ENCODE data around the gene GKAP1.
A peak's percentile ranks its signal among the peaks of the same experiment; 100 is the strongest.
"Not testable (repeated sequence)": the region's sequence is repeated elsewhere in the genome, so short reads cannot be mapped to it uniquely, and the experiment has no call there.

The GKAP1 gene

DNA sequence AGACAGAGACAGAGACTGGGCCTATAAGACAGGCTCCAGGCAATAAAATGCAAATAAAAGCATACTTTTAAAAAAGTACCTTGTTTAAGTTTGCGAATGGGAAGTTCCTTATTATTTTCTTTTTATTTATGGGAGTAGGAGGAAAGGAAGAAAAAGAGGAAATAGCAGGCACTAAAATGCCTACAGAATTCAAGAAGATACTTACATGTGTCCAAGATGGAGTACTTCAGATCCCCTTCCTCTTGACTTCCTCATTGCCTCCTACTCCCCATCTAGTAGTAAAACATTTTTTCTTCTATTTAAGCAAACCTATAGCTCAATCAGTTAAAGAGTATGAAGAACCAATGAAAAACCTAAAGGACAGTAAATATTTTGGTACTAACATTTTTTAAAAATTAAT, 24.8 kb downstream of the GKAP1 start:
- DNase-seq (ENCODE audit: low read depth in 1 of 2, low spot score in 1 of 2), result no peak
- in situ Hi-C loops (cut with HindIII; ENCODE audit: low pct_unique_long_range_greater_than_20kb, low sequenced_read_pairs), result no loop called here
- no peak for TF ChIP-seq JUND (IDR thresholded peaks at IDR 0.05; ENCODE audit: low read depth)

- TF ChIP-seq JUND (IDR thresholded peaks at IDR 0.05; ENCODE audit: low read depth), result no peak
- in situ Hi-C loops (cut with HindIII; ENCODE audit: low pct_unique_long_range_greater_than_20kb, low sequenced_read_pairs), result no loop called here
- no peak for DNase-seq (ENCODE audit: low read depth in 1 of 2, low spot score in 1 of 2)
Observed at GRCh38 chr9:83778164-83778563, 39.4 kb downstream of the GKAP1 start.

DNA sequence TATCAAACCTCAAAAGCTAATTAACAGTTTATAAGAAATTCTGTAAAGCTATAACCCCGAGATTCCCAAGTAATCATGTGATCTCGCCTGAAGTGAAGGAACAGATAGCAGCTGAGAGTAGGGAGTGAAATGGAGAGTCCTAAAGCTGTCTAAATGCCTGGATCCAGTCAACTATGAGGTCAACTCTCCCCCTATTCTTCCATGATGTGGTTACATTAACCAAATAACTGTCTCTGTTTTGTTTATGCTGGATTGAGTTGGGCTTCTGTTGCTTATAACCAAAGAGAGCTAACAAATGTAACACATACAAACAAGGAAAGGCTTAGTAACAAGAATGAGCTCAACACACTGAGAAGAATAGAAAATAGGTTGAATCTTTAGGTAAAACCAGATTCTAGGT, 41.6 kb downstream of the GKAP1 start:
- no peak for DNase-seq (ENCODE audit: low read depth in 1 of 2, low spot score in 1 of 2)
- in situ Hi-C loops (cut with HindIII; ENCODE audit: low pct_unique_long_range_greater_than_20kb, low sequenced_read_pairs), result no loop called here
- TF ChIP-seq JUND (IDR thresholded peaks at IDR 0.05; ENCODE audit: low read depth), result no peak

DNA sequence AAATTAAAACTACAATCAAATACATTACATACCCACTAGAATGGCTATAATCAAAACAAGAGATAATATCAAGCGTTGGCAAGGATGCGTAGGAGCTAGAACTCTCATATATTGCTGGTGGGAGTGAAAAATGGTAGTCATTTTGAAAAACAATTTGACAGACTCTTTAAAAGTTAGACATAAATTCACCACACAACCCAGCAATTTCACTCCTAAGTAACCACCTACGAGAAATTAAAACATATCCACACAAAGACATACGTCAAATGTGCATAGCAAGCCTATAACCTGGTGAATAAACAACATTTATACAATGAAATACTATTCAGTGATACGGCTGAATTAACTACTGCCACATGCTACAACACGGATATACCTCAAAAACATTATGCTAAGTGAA, 44.7 kb downstream of the GKAP1 start:
- no peak for DNase-seq (ENCODE audit: low read depth in 1 of 2, low spot score in 1 of 2)
- in situ Hi-C loops (cut with HindIII; ENCODE audit: low pct_unique_long_range_greater_than_20kb, low sequenced_read_pairs), result no loop called here
- no peak for TF ChIP-seq JUND (IDR thresholded peaks at IDR 0.05; ENCODE audit: low read depth)

- DNase-seq (ENCODE audit: low read depth in 1 of 2, low spot score in 1 of 2), result no peak
- no peak for TF ChIP-seq JUND (IDR thresholded peaks at IDR 0.05; ENCODE audit: low read depth)
- in situ Hi-C loops (cut with HindIII; ENCODE audit: low pct_unique_long_range_greater_than_20kb, low sequenced_read_pairs), result no loop called here
Observed at GRCh38 chr9:83765376-83765775, 52.2 kb downstream of the GKAP1 start.

- in situ Hi-C loops (cut with HindIII; ENCODE audit: low pct_unique_long_range_greater_than_20kb, low sequenced_read_pairs), result no loop called here
- TF ChIP-seq JUND (IDR thresholded peaks at IDR 0.05; ENCODE audit: low read depth), result no peak
- no peak for DNase-seq (ENCODE audit: low read depth in 1 of 2, low spot score in 1 of 2)
Observed at GRCh38 chr9:83754383-83754977, 63.1 kb downstream of the GKAP1 start.

GRCh38 chr9:83749706-83750105, 67.9 kb downstream of the GKAP1 start:
- in situ Hi-C loops (cut with HindIII; ENCODE audit: low pct_unique_long_range_greater_than_20kb, low sequenced_read_pairs), result no loop called here
- TF ChIP-seq JUND (IDR thresholded peaks at IDR 0.05; ENCODE audit: low read depth), result no peak
- DNase-seq (ENCODE audit: low read depth in 1 of 2, low spot score in 1 of 2), result no peak

DNA sequence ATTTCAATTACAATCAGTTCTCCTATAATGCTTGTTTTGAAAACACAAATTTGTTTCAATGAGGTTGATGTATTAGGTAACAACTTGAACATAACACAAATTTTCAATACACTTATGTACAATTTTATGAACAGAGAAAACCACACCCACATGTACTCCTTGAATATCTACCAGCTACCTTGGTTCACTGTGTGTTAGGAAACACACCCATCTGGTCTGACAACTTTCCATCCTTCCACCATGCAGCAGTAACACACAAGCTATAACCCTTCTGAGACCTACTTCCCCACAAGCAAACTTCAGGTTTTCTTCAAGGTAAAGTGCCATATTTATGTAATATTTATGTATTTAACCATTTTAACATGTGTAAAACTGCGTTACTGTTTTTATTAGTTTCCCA, 73.4 kb downstream of the GKAP1 start:
- DNase-seq (ENCODE audit: low read depth in 1 of 2, low spot score in 1 of 2), result peak in 1 of 2 experiments; percentile 36
- in situ Hi-C loops (cut with HindIII; ENCODE audit: low pct_unique_long_range_greater_than_20kb, low sequenced_read_pairs), result no loop called here
- TF ChIP-seq JUND (IDR thresholded peaks at IDR 0.05; ENCODE audit: low read depth), result no peak

- DNase-seq (ENCODE audit: low read depth in 1 of 2, low spot score in 1 of 2), result no peak
- TF ChIP-seq JUND (IDR thresholded peaks at IDR 0.05; ENCODE audit: low read depth), result no peak
- in situ Hi-C loops (cut with HindIII; ENCODE audit: low pct_unique_long_range_greater_than_20kb, low sequenced_read_pairs), result no loop called here
Observed at GRCh38 chr9:83733739-83734138, 83.8 kb downstream of the GKAP1 start.

DNA sequence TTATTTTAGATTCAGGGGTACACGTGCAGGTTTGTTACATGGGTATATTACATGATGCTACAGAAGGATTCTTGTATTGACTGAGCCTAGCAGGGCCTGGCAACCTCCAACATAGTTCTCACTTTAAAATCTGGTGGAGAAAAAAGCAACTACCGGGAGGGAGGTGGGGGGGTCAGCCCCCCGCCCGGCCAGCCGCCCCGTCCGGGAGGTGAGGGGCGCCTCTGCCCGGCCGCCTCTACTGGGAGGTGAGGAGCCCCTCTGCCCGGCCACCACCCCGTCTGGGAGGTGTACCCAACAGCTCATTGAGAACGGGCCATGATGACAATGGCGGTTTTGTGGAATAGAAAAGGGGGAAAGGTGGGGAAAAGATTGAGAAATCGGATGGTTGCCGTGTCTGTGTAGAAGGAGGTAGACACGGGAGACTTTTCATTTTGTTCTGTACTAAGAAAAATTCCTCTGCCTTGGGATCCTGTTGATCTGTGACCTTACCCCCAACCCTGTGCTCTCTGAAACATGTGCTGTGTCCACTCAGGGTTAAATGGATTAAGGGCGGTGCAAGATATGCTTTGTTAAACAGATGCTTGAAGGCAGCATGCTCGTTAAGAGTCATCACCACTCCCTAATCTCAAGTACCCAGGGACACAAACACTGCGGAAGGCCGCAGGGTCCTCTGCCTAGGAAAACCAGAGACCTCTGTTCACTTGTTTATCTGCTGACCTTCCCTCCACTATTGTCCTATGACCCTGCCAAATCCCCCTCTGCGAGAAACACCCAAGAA, 88.8 kb downstream of the GKAP1 start:
- DNase-seq (ENCODE audit: low read depth in 1 of 2, low spot score in 1 of 2); in situ Hi-C loops (cut with HindIII; ENCODE audit: low pct_unique_long_range_greater_than_20kb, low sequenced_read_pairs): not testable (repeated sequence)

DNA sequence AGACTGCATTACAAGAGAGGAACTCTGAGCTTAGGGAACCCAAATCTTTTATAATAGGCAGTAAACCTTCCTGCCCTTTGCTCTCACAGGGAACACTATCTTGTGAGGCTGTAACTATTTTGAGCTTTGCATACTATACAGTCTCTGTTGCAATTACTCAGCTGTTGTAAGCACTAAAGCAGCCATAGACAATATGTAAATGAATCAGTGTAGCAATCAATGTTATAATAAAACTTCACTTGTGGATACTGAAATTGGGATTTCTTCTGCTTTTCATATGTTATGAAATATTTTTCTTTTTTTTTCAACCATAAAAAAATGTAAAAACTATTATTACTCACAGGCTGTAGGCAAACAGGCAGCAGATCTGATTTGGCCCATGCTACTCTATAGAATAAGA, 93.1 kb downstream of the GKAP1 start:
- in situ Hi-C loops (cut with HindIII; ENCODE audit: low pct_unique_long_range_greater_than_20kb, low sequenced_read_pairs), result no loop called here
- no peak for DNase-seq (ENCODE audit: low read depth in 1 of 2, low spot score in 1 of 2)
- TF ChIP-seq JUND (IDR thresholded peaks at IDR 0.05; ENCODE audit: low read depth), result no peak

GRCh38 chr9:83722726-83723495, 94.7 kb downstream of the GKAP1 start:
- in situ Hi-C loops (cut with HindIII; ENCODE audit: low pct_unique_long_range_greater_than_20kb, low sequenced_read_pairs), result no loop called here
- TF ChIP-seq JUND (IDR thresholded peaks at IDR 0.05; ENCODE audit: low read depth), result no peak
- no peak for DNase-seq (ENCODE audit: low read depth in 1 of 2, low spot score in 1 of 2)

DNA sequence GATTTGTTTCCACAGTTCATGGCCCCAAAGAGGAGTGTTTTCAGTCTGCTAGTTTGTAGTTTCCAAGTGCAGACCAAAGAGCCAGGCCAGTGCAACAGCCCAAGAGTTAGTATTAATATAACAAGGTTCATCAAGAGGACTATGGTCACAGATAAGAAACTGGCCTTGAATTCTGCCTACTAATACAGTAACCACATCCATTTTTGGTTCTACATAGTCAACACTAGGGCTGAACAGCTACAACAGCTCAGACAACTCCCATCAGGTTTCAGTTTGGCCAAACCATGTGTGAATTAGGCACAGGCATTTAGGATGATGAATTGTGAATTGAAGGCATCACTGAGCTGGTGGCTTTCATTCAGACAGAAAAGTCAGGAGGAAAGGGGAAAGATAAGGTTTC, 96.1 kb downstream of the GKAP1 start:
- in situ Hi-C loops (cut with HindIII; ENCODE audit: low pct_unique_long_range_greater_than_20kb, low sequenced_read_pairs), result no loop called here
- no peak for TF ChIP-seq JUND (IDR thresholded peaks at IDR 0.05; ENCODE audit: low read depth)
- DNase-seq (ENCODE audit: low read depth in 1 of 2, low spot score in 1 of 2), result no peak

Data from T47D (cell line).